ENCODE results near the gene FAM83F.

DNA sequence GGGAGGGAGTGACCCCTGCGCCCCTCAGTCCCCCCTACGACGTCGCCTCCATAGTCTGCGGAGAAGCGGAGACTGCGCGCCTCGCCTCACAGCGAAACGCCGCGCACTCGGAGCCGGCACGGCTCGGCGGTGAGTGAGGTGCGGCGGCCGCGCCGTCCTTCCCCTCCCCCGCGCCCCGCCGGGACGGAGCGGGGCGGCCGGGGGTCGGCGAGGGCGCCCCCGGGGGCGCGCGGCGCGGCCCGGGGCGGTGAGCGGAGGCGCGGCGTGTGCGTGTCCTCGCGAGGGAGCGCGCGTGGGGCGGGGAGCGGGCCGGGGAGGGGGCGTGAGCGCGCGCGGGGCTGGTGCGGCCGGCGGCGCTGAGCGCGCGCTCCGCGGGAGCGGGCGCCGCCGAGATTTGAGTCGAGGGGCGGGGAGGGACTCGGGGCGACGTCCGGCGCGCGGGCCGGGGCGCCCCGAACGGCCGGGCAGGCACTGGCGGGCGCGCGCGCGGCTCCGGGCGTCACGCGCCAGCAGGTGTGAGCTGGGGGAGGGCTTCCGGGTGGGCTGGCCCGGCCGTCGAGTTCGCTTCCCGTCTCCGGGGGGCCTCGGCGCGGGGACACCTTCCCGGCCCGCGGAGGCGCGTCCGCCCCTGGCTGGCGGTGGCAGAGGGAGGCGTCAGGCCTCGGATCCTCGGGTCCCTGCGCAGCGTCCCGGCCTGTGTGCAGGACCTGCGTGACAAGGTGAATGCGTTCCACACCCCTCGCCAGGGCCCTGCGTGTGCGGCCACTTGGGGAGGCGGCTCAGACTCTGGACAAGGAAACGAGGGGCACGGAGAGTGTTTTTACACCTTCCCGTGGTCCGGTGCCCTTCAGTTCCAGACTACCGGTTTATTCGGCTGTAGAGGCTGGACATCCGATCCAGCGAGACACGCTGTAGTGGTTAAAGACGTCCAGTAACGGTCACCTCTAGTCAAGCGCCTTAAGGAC, 50.4 kb downstream of the FAM83F start:
- TF ChIP-seq, protein P1, sequence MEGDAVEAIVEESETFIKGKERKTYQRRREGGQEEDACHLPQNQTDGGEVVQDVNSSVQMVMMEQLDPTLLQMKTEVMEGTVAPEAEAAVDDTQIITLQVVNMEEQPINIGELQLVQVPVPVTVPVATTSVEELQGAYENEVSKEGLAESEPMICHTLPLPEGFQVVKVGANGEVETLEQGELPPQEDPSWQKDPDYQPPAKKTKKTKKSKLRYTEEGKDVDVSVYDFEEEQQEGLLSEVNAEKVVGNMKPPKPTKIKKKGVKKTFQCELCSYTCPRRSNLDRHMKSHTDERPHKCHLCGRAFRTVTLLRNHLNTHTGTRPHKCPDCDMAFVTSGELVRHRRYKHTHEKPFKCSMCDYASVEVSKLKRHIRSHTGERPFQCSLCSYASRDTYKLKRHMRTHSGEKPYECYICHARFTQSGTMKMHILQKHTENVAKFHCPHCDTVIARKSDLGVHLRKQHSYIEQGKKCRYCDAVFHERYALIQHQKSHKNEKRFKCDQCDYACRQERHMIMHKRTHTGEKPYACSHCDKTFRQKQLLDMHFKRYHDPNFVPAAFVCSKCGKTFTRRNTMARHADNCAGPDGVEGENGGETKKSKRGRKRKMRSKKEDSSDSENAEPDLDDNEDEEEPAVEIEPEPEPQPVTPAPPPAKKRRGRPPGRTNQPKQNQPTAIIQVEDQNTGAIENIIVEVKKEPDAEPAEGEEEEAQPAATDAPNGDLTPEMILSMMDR (IDR thresholded peaks at IDR 0.05) = no peak
- no peak for TF ChIP-seq POLR2A (IDR thresholded peaks at IDR 0.05)
